Naive thymus-derived CD8-positive, alpha-beta T cell (primary cell): ENCODE data around the gene DPEP3. TPM values are rescaled to one million over a fixed set of nuclear protein-coding genes. Genes with fewer than 3 reads are reported as not detected.

Experiments used
- ATAC-seq, 2 donors: fragments of 150-1000 bp; cut with Tn5 transposase in 1 of 2; sonication (Bioruptor Pico), chemical (Tn5 transposase) in 1 of 2; 1 replicate in 1 of 2; 2 replicates in 1 of 2; pipeline ENCODE4 v1.10.0; 2021; ENCODE audit warnings: mild to moderate bottlenecking in 2 of 2, moderate library complexity in 2 of 2
- POLR2A ChIA-PET: fragments of 350-600 bp; sonication (Branson Sonifier 250); formaldehyde crosslinking; loops from one replicate; lab custom pipeline; 2021; ENCODE audit warnings: antibody characterized with exemption; lab: Charles Lee
- DNase-seq, 10 donors: peaks; one replicate each; pipeline versions ENCODE4 v3.0.0 to v3.0.0-alpha.2; 2020 to 2022
- H3K27ac Mint-ChIP-seq, 10 donors: one replicate each; pipeline ENCODE4 v1.8.0; 2020 to 2022; ENCODE audit warnings: mild to moderate bottlenecking in 10 of 10, mixed read lengths in 10 of 10, moderate library complexity in 4 of 10, inconsistent platforms in 1 of 10
- H3K27me3 Mint-ChIP-seq, 5 donors: one replicate each; pipeline ENCODE4 v1.8.0; 2021 to 2022; ENCODE audit warnings: mixed read lengths in 5 of 5
- H3K36me3 Mint-ChIP-seq, 3 donors: one replicate each; pipeline ENCODE4 v1.8.0; 2020 to 2022; ENCODE audit warnings: mixed read lengths in 3 of 3, mild to moderate bottlenecking in 2 of 3, inconsistent platforms in 1 of 3
- H3K4me1 Mint-ChIP-seq, 4 donors: one replicate each; pipeline ENCODE4 v1.8.0; 2021 to 2022; ENCODE audit warnings: mixed read lengths in 4 of 4
- H3K4me3 Mint-ChIP-seq, 10 donors: one replicate each; pipeline ENCODE4 v1.8.0; 2020 to 2022; ENCODE audit warnings: mild to moderate bottlenecking in 10 of 10, mixed read lengths in 10 of 10, moderate library complexity in 6 of 10, inconsistent platforms in 1 of 10
- H3K9me3 Mint-ChIP-seq, 9 donors: one replicate each; pipeline ENCODE4 v1.8.0; 2020 to 2022; ENCODE audit warnings: mixed read lengths in 9 of 9, mild to moderate bottlenecking in 3 of 9, inconsistent platforms in 1 of 9, moderate library complexity in 1 of 9
- polyA plus RNA-seq, 3 donors: library from polyadenylated mRNA; unstranded; fragments of 300-500 nt; fragmentation: Illumina TruSeq; gene quantifications; one replicate each; pipeline ENCODE4 v1.2.3, GENCODE V29; 2021
- total RNA-seq, 8 experiments: library from RNA in 2 of 8; stranded (reverse) in 2 of 8; gene quantifications; one replicate each; pipeline ENCODE4 v1.2.3 and lab custom pipeline; 2021 to 2026

DPEP3 gene
- total and polyA plus RNA-seq, 5 experiments from 2014 or later = 0.50 to 3.1 (median 1.5) TPM

DNA sequence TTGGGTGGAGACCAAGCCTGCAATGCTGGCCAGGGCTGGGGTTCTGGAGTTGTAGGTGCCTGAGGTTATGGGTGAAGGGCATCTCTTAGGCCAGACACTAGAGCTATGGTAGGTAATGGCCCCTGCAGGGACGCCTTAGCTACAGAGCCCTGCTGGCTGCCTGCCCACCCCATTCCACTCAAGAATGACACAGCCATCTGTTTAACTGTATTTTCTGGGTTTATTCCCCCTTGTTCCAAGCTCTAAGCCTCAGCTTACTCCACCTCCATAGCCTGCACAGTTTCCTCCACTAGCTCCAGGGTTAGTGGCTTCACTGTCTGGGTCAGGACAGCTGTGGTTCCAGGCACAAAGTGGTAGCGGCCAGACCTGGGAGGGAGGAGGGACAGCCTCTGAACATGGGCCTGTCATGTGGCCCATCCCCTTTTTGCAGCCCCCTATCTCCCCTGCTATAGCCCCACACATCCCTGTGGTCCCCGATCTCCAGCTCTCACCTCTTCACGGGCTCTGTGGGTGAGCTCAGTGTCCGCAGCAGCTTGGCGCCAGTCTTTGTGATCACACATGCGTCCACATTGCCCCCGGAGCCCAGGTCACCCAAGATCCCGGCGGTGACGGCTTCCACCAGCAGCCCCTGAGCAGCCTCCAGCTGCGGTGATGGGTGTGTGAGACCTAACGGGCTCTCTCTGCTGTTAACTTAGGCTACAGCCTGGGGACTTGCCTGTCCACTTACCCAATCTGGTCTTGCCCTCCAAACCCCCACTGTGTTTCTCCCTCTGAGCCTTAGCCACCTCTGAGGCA lies 45.8 kb downstream of the DPEP3 start:
- Mint-ChIP-seq H3K27me3 (no peaks in the 10 kb centered on the region), H3K4me1 (peaks cover 21 to 37% (median 32%) of the 10 kb centered on the region in 4 donors), H3K4me3 (peak overlapping the region in 8 of 10 donors; percentile 4 to 100 (median 99)), H3K27ac (peak overlapping the region; percentile 25 to 99 (median 98)), H3K9me3 (no peaks in the 10 kb centered on the region), H3K36me3 (peaks cover 4 to 35% (median 5%) of the 10 kb centered on the region in 3 donors)
- DNase-seq = no peak
- no peak for ATAC-seq
- POLR2A ChIA-PET = interaction anchor here (0.6 to 3.5 kb wide), 16 partner anchors 8 to 267 kb away, joined by 3 to 34 read pairs (median 6); partner anchors contain the start of genes DPEP2, EDC4, NFATC3 and NUTF2

DNA sequence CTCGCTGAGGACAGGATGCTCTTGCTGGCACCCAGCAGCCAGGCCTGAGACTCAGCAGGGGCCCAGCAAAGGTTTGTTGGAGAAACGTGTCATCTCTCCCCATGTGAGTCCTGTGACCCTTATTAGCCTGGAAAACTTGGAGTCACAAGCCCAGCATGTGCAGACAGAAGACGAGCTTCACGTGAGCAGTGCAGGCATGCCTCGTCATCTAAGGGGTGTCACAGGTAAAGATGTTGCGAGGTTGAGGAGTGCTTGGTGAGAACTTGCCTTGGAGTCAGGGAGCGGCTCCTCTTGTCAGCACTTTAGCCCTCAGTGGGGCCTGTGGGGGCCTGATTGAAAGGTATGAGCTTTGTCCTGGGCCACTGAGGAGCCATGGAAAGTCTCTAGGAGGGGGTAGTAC lies 46.5 kb downstream of the DPEP3 start:
- POLR2A ChIA-PET = interaction anchor here (0.6 to 3.5 kb wide), 5 partner anchors 35 to 107 kb away, joined by 3 to 16 read pairs (median 7); partner anchors contain the start of gene PSKH1
- Mint-ChIP-seq H3K4me3 (peak overlapping the region in 4 of 10 donors; percentile 26 to 63 (median 41)), H3K9me3 (no peaks in the 10 kb centered on the region), H3K36me3 (peaks cover 4 to 35% (median 5%) of the 10 kb centered on the region in 3 donors), H3K27ac (peak overlapping the region in 8 of 10 donors; percentile 15 to 93 (median 38)), H3K4me1 (peaks cover 21 to 32% (median 26%) of the 10 kb centered on the region in 4 donors), H3K27me3 (no peaks in the 10 kb centered on the region)
- no peak for ATAC-seq
- no peak for DNase-seq

- DNase-seq (no peak), ATAC-seq (no peak)
- POLR2A ChIA-PET = interaction anchor here (0.6 to 1.9 kb wide), 4 partner anchors 26 to 975 kb away, joined by 3 to 6 read pairs (median 5); partner anchors contain the start of genes PRMT7 and SLC7A6OS
- H3K9me3 Mint-ChIP-seq = no peaks in the 10 kb centered on the region
- H3K4me3 Mint-ChIP-seq = no peak overlapping the region
- peaks cover 26 to 37% (median 29%) of the 10 kb centered on the region in 4 donors for H3K4me1 Mint-ChIP-seq
- H3K36me3 Mint-ChIP-seq = peaks cover 4 to 40% (median 5%) of the 10 kb centered on the region in 3 donors
- H3K27me3 Mint-ChIP-seq = no peaks in the 10 kb centered on the region
- peak overlapping the region in 4 of 10 donors; percentile 35 to 75 (median 64) for H3K27ac Mint-ChIP-seq
These were observed 47.8 kb downstream of the DPEP3 start for GRCh38 chr16:67932462-67932840.

DNA sequence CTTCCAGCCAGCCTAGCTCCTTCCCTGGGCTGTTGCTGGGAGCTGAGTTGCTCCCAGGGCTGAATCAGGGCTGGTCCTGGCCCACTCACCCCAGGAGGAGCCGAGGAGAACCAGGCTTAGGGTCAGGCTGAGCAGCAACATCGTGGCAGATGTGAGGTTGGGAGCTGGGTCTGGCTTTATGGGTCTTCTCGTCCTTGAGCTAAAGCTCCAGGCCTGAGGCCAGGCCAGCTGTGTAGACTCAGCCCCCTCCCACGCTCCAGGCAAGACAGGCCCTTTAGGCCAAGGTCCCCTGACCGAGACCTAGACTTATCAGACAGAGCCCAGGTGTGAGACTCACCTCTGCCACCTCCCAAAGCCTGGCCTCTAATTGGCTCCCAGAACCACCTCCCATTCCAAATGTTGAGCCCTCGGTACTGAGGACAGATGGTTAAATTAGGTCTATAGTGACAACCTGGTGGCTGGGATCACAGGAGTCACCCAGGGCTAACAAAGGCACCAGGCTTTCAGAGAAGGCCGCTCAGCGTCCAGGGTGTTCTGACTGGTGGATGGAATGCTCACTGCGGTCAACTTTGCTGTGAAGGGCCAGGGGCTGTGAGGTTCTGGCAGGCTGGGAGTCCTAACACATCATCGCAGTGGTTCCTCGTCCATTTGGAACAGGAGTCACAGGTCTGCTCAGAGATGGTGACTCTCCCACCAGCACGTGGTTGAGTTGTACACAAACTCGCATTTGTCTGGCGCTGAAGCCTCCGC lies 48.4 kb downstream of the DPEP3 start, which contains the start of gene CTRL:
CTRL (minus strand) TSS at position 151 of the 750 bp plus-strand sequence; CDS start at position 141, 10 bp downstream.
- H3K4me1 Mint-ChIP-seq = peaks cover 20 to 32% (median 23%) of the 10 kb centered on the region in 4 donors
- no peaks in the 10 kb centered on the region for H3K9me3 Mint-ChIP-seq
- ATAC-seq (no peak), DNase-seq (no peak)
- peaks cover 4 to 40% (median 5%) of the 10 kb centered on the region in 3 donors for H3K36me3 Mint-ChIP-seq
- POLR2A ChIA-PET = interaction anchor here (0.6 to 1.9 kb wide), 2 partner anchors 10 to 48 kb away, joined by 3 to 6 read pairs; no protein-coding TSS in a partner anchor
- peak within 1 kb of the TSS in 7 of 10 donors; percentile 35 to 89 (median 56) for H3K27ac Mint-ChIP-seq
- no peaks in the 10 kb centered on the region for H3K27me3 Mint-ChIP-seq
- no peak within 1 kb of the TSS for H3K4me3 Mint-ChIP-seq

DNA sequence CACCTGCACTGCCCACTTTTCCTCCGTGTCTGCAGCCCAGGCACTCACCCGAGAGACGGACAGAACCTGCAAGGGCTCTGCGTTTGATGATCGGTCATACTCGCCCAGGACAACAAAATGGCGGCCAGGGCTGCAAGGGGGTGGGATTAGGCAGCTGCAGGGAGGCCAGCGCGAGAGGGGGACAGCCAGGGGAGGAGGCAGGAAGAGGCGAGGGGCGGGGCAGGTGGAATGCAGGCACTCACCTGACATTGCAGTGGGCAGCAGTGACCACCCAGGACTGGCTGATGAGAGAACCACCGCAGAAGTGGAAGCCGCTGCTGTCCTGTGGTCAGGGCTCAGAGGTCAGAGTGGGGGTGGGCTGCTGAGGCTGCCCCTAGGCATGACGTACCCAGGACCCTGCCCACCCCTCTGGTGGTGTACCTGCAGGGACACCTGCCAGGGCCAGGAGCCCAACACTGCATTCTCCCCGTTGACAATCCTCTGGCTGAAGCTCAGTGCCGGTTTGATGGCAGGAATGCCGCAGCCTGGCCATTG lies 49.6 kb downstream of the DPEP3 start:
- Mint-ChIP-seq H3K4me1 (peaks cover 16 to 29% (median 27%) of the 10 kb centered on the region in 4 donors), H3K36me3 (peaks cover 1 to 39% (median 3%) of the 10 kb centered on the region in 3 donors), H3K27ac (peak overlapping the region in 2 of 10 donors; percentile 36 to 49), H3K27me3 (no peaks in the 10 kb centered on the region), H3K9me3 (no peaks in the 10 kb centered on the region), H3K4me3 (no peak overlapping the region)
- POLR2A ChIA-PET = interaction anchor here (1.1 to 1.9 kb wide), 2 partner anchors 8 to 47 kb away, joined by 3 to 6 read pairs; no protein-coding TSS in a partner anchor
- no peak for DNase-seq
- ATAC-seq = no peak

DNA sequence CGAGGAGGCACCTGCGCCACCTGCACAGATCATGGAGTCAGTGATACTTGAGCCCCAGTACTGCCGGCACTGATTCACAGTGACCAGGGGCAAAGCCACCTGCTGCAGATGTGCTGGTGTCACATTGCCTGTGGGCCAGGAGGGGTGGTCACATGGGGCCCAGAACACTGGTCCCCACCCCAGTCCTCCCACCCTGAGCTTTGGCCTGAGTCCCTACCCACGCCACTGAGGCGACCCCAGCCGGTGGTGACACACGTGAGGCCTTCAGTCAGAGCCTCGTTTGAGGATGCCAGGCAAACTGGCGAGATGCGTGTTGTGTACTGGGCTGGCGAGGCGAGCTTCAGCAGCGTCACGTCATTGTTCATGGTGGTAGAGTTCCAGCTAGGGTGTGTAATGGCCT lies 50.1 kb downstream of the DPEP3 start:
- peaks cover 11 to 26% (median 22%) of the 10 kb centered on the region in 4 donors for H3K4me1 Mint-ChIP-seq
- no peaks in the 10 kb centered on the region for H3K27me3 Mint-ChIP-seq
- no peaks in the 10 kb centered on the region for H3K9me3 Mint-ChIP-seq
- ATAC-seq = no peak
- H3K36me3 Mint-ChIP-seq = peaks cover 0 to 33% (median 0%) of the 10 kb centered on the region in 3 donors
- no peak overlapping the region for H3K4me3 Mint-ChIP-seq
- DNase-seq = no peak
- peak overlapping the region in 3 of 10 donors; percentile 15 to 57 (median 40) for H3K27ac Mint-ChIP-seq
- POLR2A ChIA-PET = interaction anchor here (1.1 kb wide), 1 partner anchor 8 kb away, joined by 3 read pairs; no protein-coding TSS in a partner anchor

- Mint-ChIP-seq H3K27me3 (no peaks in the 10 kb centered on the region), H3K36me3 (peaks cover 0 to 19% (median 0%) of the 10 kb centered on the region in 3 donors), H3K27ac (peak overlapping the region in 7 of 10 donors; percentile 6 to 63 (median 40)), H3K9me3 (no peaks in the 10 kb centered on the region), H3K4me1 (peaks cover 5 to 13% (median 10%) of the 10 kb centered on the region in 4 donors), H3K4me3 (no peak overlapping the region)
- ATAC-seq (peak; percentile 90 to 91), DNase-seq (peak; percentile 54 to 85 (median 68))
- POLR2A ChIA-PET = interaction anchor here (0.6 to 1.5 kb wide), 9 partner anchors 8 to 408 kb away, joined by 3 to 5 read pairs (median 3); partner anchors contain the start of gene PSMB10
These were observed 51.5 kb downstream of the DPEP3 start for GRCh38 chr16:67928561-67929364.

GRCh38 chr16:67928147-67928546 lies 52.2 kb downstream of the DPEP3 start:
- H3K9me3 Mint-ChIP-seq = no peaks in the 10 kb centered on the region
- POLR2A ChIA-PET = interaction anchor here (0.6 to 1.5 kb wide), 8 partner anchors 8 to 407 kb away, joined by 3 to 5 read pairs (median 3); partner anchors contain the start of gene PSMB10
- ATAC-seq (peak in 1 of 2 donors; percentile 6), DNase-seq (no peak)
- H3K27me3 Mint-ChIP-seq = no peaks in the 10 kb centered on the region
- no peak overlapping the region for H3K4me3 Mint-ChIP-seq
- H3K27ac Mint-ChIP-seq = peak overlapping the region in 6 of 10 donors; percentile 7 to 77 (median 52)
- peaks cover 5 to 11% (median 8%) of the 10 kb centered on the region in 4 donors for H3K4me1 Mint-ChIP-seq
- H3K36me3 Mint-ChIP-seq = peaks cover 0 to 13% (median 0%) of the 10 kb centered on the region in 3 donors

GRCh38 chr16:67927131-67927941 lies 53.0 kb downstream of the DPEP3 start:
- POLR2A ChIA-PET = interaction anchor here (0.6 to 1.5 kb wide), 3 partner anchors 9 to 84 kb away, joined by 4 to 5 read pairs (median 4); partner anchors contain the start of genes LCAT and PSMB10
- Mint-ChIP-seq H3K27ac (peak overlapping the region in 1 of 10 donors; percentile 77), H3K36me3 (peaks cover 0 to 9% (median 0%) of the 10 kb centered on the region in 3 donors), H3K27me3 (no peaks in the 10 kb centered on the region), H3K4me3 (no peak overlapping the region), H3K4me1 (peaks cover 8 to 13% (median 10%) of the 10 kb centered on the region in 4 donors), H3K9me3 (no peaks in the 10 kb centered on the region)
- DNase-seq (no peak), ATAC-seq (no peak)

DNA sequence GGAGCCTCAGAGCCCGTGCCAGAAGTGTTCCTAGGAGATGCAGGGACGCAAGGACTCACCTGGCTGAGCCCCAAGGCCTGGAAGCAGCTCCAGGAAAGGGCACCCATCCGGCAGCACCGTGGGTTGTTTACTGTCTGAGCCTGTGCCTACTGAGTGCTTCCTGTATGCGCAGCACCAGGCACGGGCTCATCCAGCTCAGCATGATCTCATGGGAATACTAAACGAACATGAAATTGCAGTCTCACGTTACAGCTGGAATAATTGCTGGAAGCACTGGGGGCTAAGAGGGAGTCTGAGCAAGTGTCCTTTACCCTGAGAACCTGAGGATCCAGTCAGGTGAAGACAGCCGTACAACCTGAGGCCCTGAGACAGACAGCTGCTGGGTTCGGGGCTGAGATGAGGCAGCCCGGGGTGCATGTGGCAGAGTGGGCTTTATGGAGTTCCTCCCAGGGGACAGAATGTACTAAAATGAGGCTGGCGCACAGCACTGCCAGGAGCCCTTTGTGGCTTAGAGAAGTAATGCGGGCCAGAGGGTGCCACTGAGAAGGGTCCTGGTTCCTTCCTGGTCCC lies 54.0 kb downstream of the DPEP3 start:
- Mint-ChIP-seq H3K4me3 (no peak overlapping the region), H3K36me3 (peaks cover 0 to 9% (median 0%) of the 10 kb centered on the region in 3 donors), H3K27ac (peak overlapping the region in 4 of 10 donors; percentile 33 to 69 (median 49)), H3K4me1 (peaks cover 10 to 18% (median 15%) of the 10 kb centered on the region in 4 donors), H3K9me3 (no peaks in the 10 kb centered on the region), H3K27me3 (no peaks in the 10 kb centered on the region)
- DNase-seq (no peak), ATAC-seq (no peak)
- POLR2A ChIA-PET = interaction anchor here (0.9 to 1.0 kb wide), 2 partner anchors 9 to 66 kb away, joined by 3 to 6 read pairs; no protein-coding TSS in a partner anchor
